PC-3 (cell line): ENCODE data around the gene UBXN10. TPM values are rescaled to one million over a fixed set of nuclear protein-coding genes. Genes with fewer than 3 reads are reported as not detected.

Source experiments
- ATAC-seq: fragments of 200-7000 bp; cut with Tn5 transposase; 2 replicates; pipeline ENCODE4 v1.9.1; 2020; ENCODE audit warnings: mild to moderate bottlenecking, moderate library complexity
- BruUV-seq: library from RNA; stranded (reverse); fragments of 400-500 nt; replicated peaks from 2 replicates; lab custom pipeline; 2021; lab: Mats Ljungman, UMichigan
- CTCF ChIA-PET: fragments of 300-600 bp; sonication (Branson Sonifier 250); formaldehyde crosslinking; loops from one replicate; lab custom pipeline; 2022; ENCODE audit warnings: antibody characterized with exemption; lab: Charles Lee
- POLR2A ChIA-PET: fragments of 300-600 bp; sonication (Branson Sonifier 250); formaldehyde crosslinking; loops from one replicate; lab custom pipeline; 2022; ENCODE audit warnings: antibody characterized with exemption; ENCODE audit not compliant: unreplicated experiment; lab: Charles Lee
- DNase-seq: peaks from one replicate; pipeline ENCODE4 v3.0.0-alpha.2; 2015
- H2AFZ ChIP-seq: fragments of 300-600 bp; sonication (generic); 2 replicates; pipeline ENCODE4 v1.6.0; 2016; ENCODE audit warnings: antibody characterized with exemption, low read length
- H3F3A ChIP-seq: fragments of 300-600 bp; sonication (generic); one replicate; pipeline ENCODE4 v1.6.0; 2017; ENCODE audit warnings: antibody characterized with exemption, low read length, control low read depth, mild to moderate bottlenecking; ENCODE audit not compliant: unreplicated experiment
- H3K27ac ChIP-seq: fragments of 300-600 bp; sonication (generic); 2 replicates; pipeline ENCODE4 v1.5.1; 2016; ENCODE audit warnings: mild to moderate bottlenecking, low read length
- H3K27me3 ChIP-seq: fragments of 300-600 bp; sonication (generic); 2 replicates; pipeline ENCODE4 v1.6.1; 2016; ENCODE audit warnings: low read length, mixed read lengths
- H3K36me3 ChIP-seq: fragments of 300-600 bp; sonication (generic); 2 replicates; pipeline ENCODE4 v1.6.1; 2016; ENCODE audit warnings: low read depth, mixed run types, low read length, mixed read lengths
- H3K4me1 ChIP-seq: fragments of 300-600 bp; sonication (generic); 2 replicates; pipeline ENCODE4 v1.5.1; 2016; ENCODE audit warnings: low read length; ENCODE audit not compliant: insufficient read depth
- H3K4me2 ChIP-seq: fragments of 300-600 bp; sonication (generic); 2 replicates; pipeline ENCODE4 v1.6.0; 2016; ENCODE audit warnings: low read length
- H3K4me3 ChIP-seq: fragments of 300-600 bp; sonication (generic); 2 replicates; pipeline ENCODE4 v1.5.1; 2016; ENCODE audit warnings: mild to moderate bottlenecking, low read length, mixed read lengths
- H3K79me2 ChIP-seq: fragments of 300-600 bp; sonication (generic); 2 replicates; pipeline ENCODE4 v1.6.1; 2017; ENCODE audit warnings: low read length, mixed read lengths
- H3K9ac ChIP-seq: fragments of 300-600 bp; sonication (generic); 2 replicates; pipeline ENCODE4 v1.6.0; 2016; ENCODE audit warnings: mild to moderate bottlenecking, low read length
- H3K9me2 ChIP-seq: fragments of 300-600 bp; sonication (generic); replicated peaks from 2 replicates; pipeline ENCODE4 v1.6.1; 2016; ENCODE audit warnings: mixed run types, low read length, mixed read lengths
- H3K9me3 ChIP-seq: fragments of 300-600 bp; sonication (generic); 2 replicates; pipeline ENCODE4 v1.6.1; 2016; ENCODE audit warnings: low read length, mixed read lengths
- H4K20me1 ChIP-seq: fragments of 300-600 bp; sonication (generic); 2 replicates; pipeline ENCODE4 v1.6.1; 2016; ENCODE audit warnings: low read length, mixed read lengths
- EZH2 ChIP-seq: fragments of 300-600 bp; sonication (generic); IDR thresholded peaks from one replicate; pipeline ENCODE4 v1.6.1; 2017; ENCODE audit warnings: antibody characterized with exemption, mild to moderate bottlenecking, low read length; ENCODE audit not compliant: unreplicated experiment
- EZH2phosphoT487 ChIP-seq: fragments of 300-600 bp; sonication (generic); IDR thresholded peaks from 2 replicates; pipeline ENCODE4 v1.6.1; 2018; ENCODE audit warnings: mild to moderate bottlenecking, antibody characterized with exemption, low read length, borderline replicate concordance
- intact Hi-C: fragments of 100-400 bp; cut with micrococcal nuclease; formaldehyde crosslinking; loops from 2 replicates; pipeline ENCODE4 v1.9.0; 2023
- total RNA-seq: library from RNA; depleted of rRNA; stranded (reverse); fragments of >200 nt; gene quantifications from 2 replicates; pipeline ENCODE4 v1.2.3, GENCODE V29; 2014
- TF ChIP-seq, protein P1 (sequence below): fragments of 300-600 bp; sonication (generic); conservative IDR thresholded peaks from 2 replicates; pipeline ENCODE4 v1.5.1; 2017; ENCODE audit warnings: antibody characterized with exemption, low read depth, mild to moderate bottlenecking, low read length

Gene UBXN10
- total RNA-seq, 1 experiment from 2014 or later: not detected

DNA sequence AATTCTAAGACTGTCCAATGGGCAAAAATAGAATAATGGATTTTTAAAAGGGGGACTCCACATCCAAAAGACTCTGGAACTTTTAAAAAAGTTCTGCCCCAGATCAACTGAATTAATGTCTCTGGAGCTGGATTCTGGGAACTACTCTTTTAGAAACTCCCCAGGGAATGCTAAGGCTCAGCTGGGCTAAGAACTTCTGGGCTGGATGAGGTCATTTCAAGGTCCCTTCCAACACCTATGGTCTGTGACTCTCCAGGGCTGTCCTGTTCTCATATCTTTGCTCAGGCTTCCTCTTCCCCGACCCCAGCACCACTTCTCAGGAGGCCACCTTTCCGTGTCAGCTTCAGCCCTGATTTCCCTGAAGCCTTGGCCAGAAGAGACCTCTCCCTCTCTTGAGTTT lies 13.9 kb downstream of the UBXN10 start:
- Histone ChIP-seq H3K36me3 (no peaks in the 10 kb centered on the region), H3F3A (no peaks in the 10 kb centered on the region), H3K9me2 (no peaks in the 10 kb centered on the region), H3K27ac (no peak overlapping the region), H3K9me3 (no peaks in the 10 kb centered on the region), H3K79me2 (no peaks in the 10 kb centered on the region), H4K20me1 (no peaks in the 10 kb centered on the region), H3K4me3 (no peak overlapping the region), H3K4me2 (no peak overlapping the region), H2AFZ (no peak overlapping the region), H3K9ac (no peak overlapping the region), H3K4me1 (peaks cover 37% of the 10 kb centered on the region), H3K27me3 (no peaks in the 10 kb centered on the region)
- DNase-seq (no peak), ATAC-seq (no peak)
- TF ChIP-seq EZH2 (no peak), EZH2phosphoT487 (no peak)
- TF ChIP-seq, protein P1, sequence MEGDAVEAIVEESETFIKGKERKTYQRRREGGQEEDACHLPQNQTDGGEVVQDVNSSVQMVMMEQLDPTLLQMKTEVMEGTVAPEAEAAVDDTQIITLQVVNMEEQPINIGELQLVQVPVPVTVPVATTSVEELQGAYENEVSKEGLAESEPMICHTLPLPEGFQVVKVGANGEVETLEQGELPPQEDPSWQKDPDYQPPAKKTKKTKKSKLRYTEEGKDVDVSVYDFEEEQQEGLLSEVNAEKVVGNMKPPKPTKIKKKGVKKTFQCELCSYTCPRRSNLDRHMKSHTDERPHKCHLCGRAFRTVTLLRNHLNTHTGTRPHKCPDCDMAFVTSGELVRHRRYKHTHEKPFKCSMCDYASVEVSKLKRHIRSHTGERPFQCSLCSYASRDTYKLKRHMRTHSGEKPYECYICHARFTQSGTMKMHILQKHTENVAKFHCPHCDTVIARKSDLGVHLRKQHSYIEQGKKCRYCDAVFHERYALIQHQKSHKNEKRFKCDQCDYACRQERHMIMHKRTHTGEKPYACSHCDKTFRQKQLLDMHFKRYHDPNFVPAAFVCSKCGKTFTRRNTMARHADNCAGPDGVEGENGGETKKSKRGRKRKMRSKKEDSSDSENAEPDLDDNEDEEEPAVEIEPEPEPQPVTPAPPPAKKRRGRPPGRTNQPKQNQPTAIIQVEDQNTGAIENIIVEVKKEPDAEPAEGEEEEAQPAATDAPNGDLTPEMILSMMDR: no peak
- BruUV-seq: no TSS peak
- POLR2A ChIA-PET: no interaction called here
- intact Hi-C loops: no loop called here
- CTCF ChIA-PET: interaction anchor here (1.0 kb wide), 1 partner anchor 13 kb away, joined by 12 read pairs; no protein-coding TSS in a partner anchor

DNA sequence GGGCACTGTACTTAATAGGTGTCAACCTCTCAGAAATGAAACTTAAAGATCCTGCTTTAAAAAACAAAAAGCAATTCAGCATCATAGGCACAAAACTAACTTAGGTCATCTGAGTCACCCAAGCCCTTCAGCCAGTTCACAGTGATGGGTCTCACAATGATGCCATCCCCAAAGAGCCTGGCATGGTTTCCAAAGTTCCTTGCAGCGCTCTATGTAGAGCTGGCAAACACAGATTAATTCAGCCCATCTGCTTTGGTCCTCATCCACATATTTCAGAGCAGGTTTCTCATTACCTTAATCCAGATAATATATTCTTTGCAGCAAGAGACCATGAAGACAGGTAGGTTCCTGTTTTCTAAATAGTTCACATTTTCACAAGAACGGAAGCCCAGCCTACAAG lies 15.1 kb downstream of the UBXN10 start:
- no TSS peak for BruUV-seq
- ChIA-PET CTCF (no interaction called here), POLR2A (no interaction called here)
- H3F3A ChIP-seq: no peaks in the 10 kb centered on the region
- no peaks in the 10 kb centered on the region for H3K9me2 ChIP-seq
- no peak for DNase-seq
- H3K79me2 ChIP-seq: no peaks in the 10 kb centered on the region
- no peaks in the 10 kb centered on the region for H3K27me3 ChIP-seq
- no peak overlapping the region for H3K4me3 ChIP-seq
- intact Hi-C loops: no loop called here
- no peak overlapping the region for H3K9ac ChIP-seq
- no peak for ATAC-seq
- H4K20me1 ChIP-seq: no peaks in the 10 kb centered on the region
- no peak overlapping the region for H2AFZ ChIP-seq
- TF ChIP-seq EZH2: no peak
- TF ChIP-seq, protein P1: no peak
- TF ChIP-seq EZH2phosphoT487: no peak
- no peaks in the 10 kb centered on the region for H3K9me3 ChIP-seq
- peaks cover 35% of the 10 kb centered on the region for H3K4me1 ChIP-seq
- H3K4me2 ChIP-seq: no peak overlapping the region
- H3K27ac ChIP-seq: no peak overlapping the region
- no peaks in the 10 kb centered on the region for H3K36me3 ChIP-seq

DNA sequence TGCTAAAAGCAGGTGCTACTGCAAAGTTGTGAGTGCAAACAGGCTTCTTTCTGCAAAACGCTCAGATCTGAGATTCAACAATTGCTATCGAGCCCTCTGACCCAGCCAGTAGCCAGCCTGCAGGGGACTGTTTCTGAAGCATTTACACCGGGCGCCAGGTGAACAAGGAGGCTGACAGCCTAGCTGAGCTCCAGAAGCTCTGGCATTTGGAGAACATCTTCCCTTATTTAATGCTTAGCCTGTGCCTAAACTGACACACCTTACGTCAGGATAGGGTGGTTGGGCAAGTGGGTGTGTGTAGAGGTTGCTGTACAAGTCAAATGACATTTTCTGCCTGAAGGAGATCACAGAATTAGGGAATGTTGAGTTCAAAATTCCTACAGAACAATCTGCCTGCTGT lies 16.3 kb downstream of the UBXN10 start:
- no peaks in the 10 kb centered on the region for H3K36me3 ChIP-seq
- no peak overlapping the region for H3K27ac ChIP-seq
- ATAC-seq: no peak
- no peak overlapping the region for H3K4me3 ChIP-seq
- H2AFZ ChIP-seq: no peak overlapping the region
- H3F3A ChIP-seq: no peaks in the 10 kb centered on the region
- no peaks in the 10 kb centered on the region for H4K20me1 ChIP-seq
- H3K27me3 ChIP-seq: no peaks in the 10 kb centered on the region
- H3K9me3 ChIP-seq: no peaks in the 10 kb centered on the region
- no peaks in the 10 kb centered on the region for H3K79me2 ChIP-seq
- ChIA-PET POLR2A (no interaction called here), CTCF (no interaction called here)
- TF ChIP-seq, protein P1: no peak
- TF ChIP-seq EZH2phosphoT487 (no peak), EZH2 (no peak)
- no peak for DNase-seq
- no peak overlapping the region for H3K9ac ChIP-seq
- H3K4me2 ChIP-seq: no peak overlapping the region
- peaks cover 31% of the 10 kb centered on the region for H3K4me1 ChIP-seq
- BruUV-seq: no TSS peak
- intact Hi-C loops: no loop called here
- no peaks in the 10 kb centered on the region for H3K9me2 ChIP-seq
